HepG2 (cell line): ENCODE measurements around the gene LORICRIN. TPM values are rescaled to one million over a fixed set of nuclear protein-coding genes. Genes with fewer than 3 reads are reported as not detected.

Experiments
- ATAC-seq: fragments of 200-7000 bp; cut with Tn5 transposase; 3 replicates; pipeline ENCODE4 v1.9.1; 2020; ENCODE audit warnings: mild to moderate bottlenecking, moderate library complexity
- BruUV-seq: library from RNA; stranded (reverse); fragments of 400-500 nt; replicated peaks from 2 replicates; lab custom pipeline; 2021; lab: Mats Ljungman, UMichigan
- CTCF ChIA-PET: fragments of 300-600 bp; formaldehyde crosslinking; extraction: SDS; loops from one replicate; lab custom pipeline; 2021; ENCODE audit warnings: low total read pairs, inconsistent platforms, low intra/inter-chr PET ratio; lab: Yijun Ruan, JAX
- POLR2A ChIA-PET: fragments of 350-600 bp; sonication (Branson Sonifier 250); formaldehyde crosslinking; loops from one replicate; lab custom pipeline; 2020; ENCODE audit warnings: antibody characterized with exemption, inconsistent platforms; lab: Yijun Ruan, JAX
- DNase-seq: peaks from one replicate; pipeline ENCODE4 v3.0.0-alpha.2; 2015; ENCODE audit warnings: low spot score
- FAIRE-seq: peaks from 3 replicates; lab custom pipeline; 2011; peaks lifted over from hg19 to GRCh38; lab: Jason Lieb, UNC
- H2AFZ ChIP-seq: one replicate; pipeline ENCODE4 v1.6.1; 2011; ENCODE audit warnings: low read length, inconsistent platforms
- H3K27ac ChIP-seq: fragments of 300-600 bp; 3 replicates; pipeline ENCODE4 v1.8.0; 2011; ENCODE audit warnings: mixed run types, mild to moderate bottlenecking, mixed read lengths, low read length, inconsistent platforms; ENCODE audit not compliant: insufficient read depth; ENCODE audit errors: extremely low read length
- H3K27me3 ChIP-seq, 2 experiments: fragments of 200-600 bp in 1 of 2; 2 replicates in 1 of 2; 3 replicates in 1 of 2; pipeline versions ENCODE4 v1.6.0 to v1.8.0; 2011; ENCODE audit warnings: low read length in 2 of 2, mild to moderate bottlenecking in 2 of 2, moderate library complexity in 2 of 2, inconsistent platforms in 1 of 2; ENCODE audit not compliant: insufficient read depth in 2 of 2, control insufficient read depth in 1 of 2
- H3K36me3 ChIP-seq, 2 experiments: fragments of 200-600 bp in 1 of 2; replicated peaks in 1 of 2; 2 replicates in 1 of 2; 3 replicates in 1 of 2; pipeline versions ENCODE4 v1.5.1 to v1.8.0; 2011; ENCODE audit warnings: low read length in 2 of 2, inconsistent platforms in 1 of 2; ENCODE audit not compliant: insufficient read depth in 2 of 2, control insufficient read depth in 1 of 2
- H3K4me1 ChIP-seq: 2 replicates; pipeline ENCODE4 v1.5.1; 2012; ENCODE audit warnings: low read length, inconsistent platforms; ENCODE audit not compliant: insufficient read depth
- H3K4me2 ChIP-seq: 2 replicates; pipeline ENCODE4 v1.6.0; 2011; ENCODE audit warnings: low read depth, low read length, inconsistent platforms
- H3K4me3 ChIP-seq, 3 experiments: fragments of 200-600 bp in 1 of 3; sonication (generic), shearing (Covaris generic) in 1 of 3; replicated peaks in 1 of 3; 2 replicates each; pipeline ENCODE4 v1.5.1; 2011 to 2016; ENCODE audit warnings: low read length in 3 of 3, inconsistent platforms in 2 of 3, low read depth in 2 of 3, mild to moderate bottlenecking in 2 of 3, control low read depth in 1 of 3, mixed read lengths in 1 of 3; ENCODE audit not compliant: insufficient read depth in 1 of 3
- H3K79me2 ChIP-seq: one replicate; pipeline ENCODE4 v1.6.1; 2011; ENCODE audit warnings: low read length, inconsistent platforms; ENCODE audit not compliant: insufficient read depth
- H3K9ac ChIP-seq: 2 replicates; pipeline ENCODE4 v1.6.0; 2011; ENCODE audit warnings: mild to moderate bottlenecking, low read depth, low read length, inconsistent platforms; ENCODE audit not compliant: insufficient read depth
- H3K9me3 ChIP-seq: 2 replicates; pipeline ENCODE4 v1.5.1; 2012; ENCODE audit warnings: mild to moderate bottlenecking, low read length
- H4K20me1 ChIP-seq: 2 replicates; pipeline ENCODE4 v1.6.0; 2011; ENCODE audit warnings: inconsistent platforms, mild to moderate bottlenecking, low read length, moderate library complexity; ENCODE audit not compliant: insufficient read depth
- AHR ChIP-seq: IDR thresholded peaks from 2 replicates; pipeline ENCODE4 v1.6.1; 2018; ENCODE audit warnings: missing genetic modification reagents, missing compliant biosample characterization
- DR1 ChIP-seq: sonication (generic); formaldehyde crosslinking; IDR thresholded peaks from 2 replicates; pipeline ENCODE4 v1.8.0; 2021; ENCODE audit warnings: mild to moderate bottlenecking, missing genetic modification reagents, inconsistent platforms
- EED ChIP-seq: sonication (generic); formaldehyde crosslinking; IDR thresholded peaks from 2 replicates; pipeline ENCODE4 v1.5.0; 2020; ENCODE audit warnings: mild to moderate bottlenecking, missing genetic modification reagents
- GATAD2A ChIP-seq: IDR thresholded peaks from 2 replicates; pipeline ENCODE4 v1.6.1; 2016
- GZF1 ChIP-seq: sonication (generic); formaldehyde crosslinking; IDR thresholded peaks from 2 replicates; pipeline ENCODE4 v1.5.1; 2020; ENCODE audit warnings: mild to moderate bottlenecking, missing genetic modification reagents
- HIVEP1 ChIP-seq: sonication (generic); formaldehyde crosslinking; IDR thresholded peaks from 2 replicates; pipeline ENCODE4 v1.4.0; 2020; ENCODE audit warnings: mild to moderate bottlenecking, missing genetic modification reagents
- KMT2A ChIP-seq: sonication (generic); formaldehyde crosslinking; IDR thresholded peaks from 2 replicates; pipeline ENCODE4 v1.4.0; 2020; ENCODE audit warnings: missing genetic modification reagents
- MIXL1 ChIP-seq: IDR thresholded peaks from 2 replicates; pipeline ENCODE4 v1.6.1; 2016
- MYC ChIP-seq: sonication (generic); formaldehyde crosslinking; IDR thresholded peaks from 2 replicates; pipeline ENCODE4 v1.9.0; 2021; ENCODE audit warnings: missing genetic modification reagents, borderline replicate concordance
- ONECUT2 ChIP-seq: sonication (generic); formaldehyde crosslinking; IDR thresholded peaks from 2 replicates; pipeline ENCODE4 v1.4.0; 2020; ENCODE audit warnings: missing genetic modification reagents
- PAWR ChIP-seq: sonication (generic); formaldehyde crosslinking; IDR thresholded peaks from 2 replicates; pipeline ENCODE4 v1.4.0; 2020; ENCODE audit warnings: missing genetic modification reagents, mild to moderate bottlenecking, borderline replicate concordance
- PHF20 ChIP-seq: sonication (generic); formaldehyde crosslinking; IDR thresholded peaks from 2 replicates; pipeline ENCODE4 v1.5.0; 2020; ENCODE audit warnings: mild to moderate bottlenecking, missing genetic modification reagents
- SALL1 ChIP-seq: sonication (generic); formaldehyde crosslinking; IDR thresholded peaks from 2 replicates; pipeline ENCODE4 v1.8.0; 2022; ENCODE audit warnings: mild to moderate bottlenecking, missing genetic modification reagents
- ZBTB38 ChIP-seq: sonication (generic); formaldehyde crosslinking; IDR thresholded peaks from 2 replicates; pipeline ENCODE4 v1.5.1; 2020; ENCODE audit warnings: mild to moderate bottlenecking, missing genetic modification reagents
- ZFP90 ChIP-seq: sonication (generic); formaldehyde crosslinking; IDR thresholded peaks from 2 replicates; pipeline ENCODE4 v1.8.0; 2022; ENCODE audit warnings: missing genetic modification reagents, mild to moderate bottlenecking, inconsistent platforms, borderline replicate concordance
- ZNF282 ChIP-seq: fragments of 450-650 bp; IDR thresholded peaks from 2 replicates; pipeline ENCODE4 v1.6.1; 2018; ENCODE audit not compliant: partially characterized antibody
- ZNF776 ChIP-seq: sonication (generic); formaldehyde crosslinking; IDR thresholded peaks from 2 replicates; pipeline ENCODE4 v1.4.0; 2020; ENCODE audit warnings: mild to moderate bottlenecking, missing genetic modification reagents
- ZSCAN12 ChIP-seq: sonication (generic); formaldehyde crosslinking; IDR thresholded peaks from 2 replicates; pipeline ENCODE4 v1.9.0; 2021; ENCODE audit warnings: mild to moderate bottlenecking, missing genetic modification reagents
- WGBS: methylation state at CpG from one replicate; pipeline ENCODE4 v1.1.6; 2017; ENCODE audit warnings: low lambda C conversion rate; 5-methylcytosine and 5-hydroxymethylcytosine counted together
- in situ Hi-C: cut with HindIII; loops from 2 replicates; pipeline ENCODE4 v1.10.0; 2017; ENCODE audit warnings: low pct_unique_long_range_greater_than_20kb; ENCODE audit not compliant: extremely low pct_ligation_motif_present
- intact Hi-C: fragments of 100-400 bp; cut with micrococcal nuclease; formaldehyde crosslinking; loops from one replicate; pipeline ENCODE4 v1.10.0; 2022; ENCODE audit not compliant: unreplicated experiment
- polyA plus RNA-seq, 8 experiments: library from polyadenylated mRNA; depleted of rRNA in 3 of 8; stranded (reverse) in 7 of 8; unstranded in 1 of 8; fragments of >200 nt; fragmentation: Illumina TruSeq in 4 of 8; extraction: Trizol in 4 of 8; gene quantifications; 2 replicates each; pipeline versions ENCODE4 v1.2.1 to v1.2.3, GENCODE V29; 2011 to 2016; ENCODE audit warnings: low read depth in 4 of 8, missing spikeins in 1 of 8, mixed read lengths in 1 of 8; ENCODE audit not compliant: insufficient read depth in 1 of 8
- total RNA-seq, 5 experiments: library from RNA; depleted of rRNA; stranded (reverse); fragments of >200 nt; fragmentation: Illumina TruSeq; extraction: Trizol; gene quantifications; 2 replicates each; pipeline ENCODE4 v1.2.3, GENCODE V29; 2016; ENCODE audit warnings: low read depth in 1 of 5
- TF ChIP-seq, protein P1 (sequence below): sonication (generic); formaldehyde crosslinking; IDR thresholded peaks from 2 replicates; pipeline ENCODE4 v1.4.0; 2020; ENCODE audit warnings: missing genetic modification reagents, mild to moderate bottlenecking, borderline replicate concordance
- TF ChIP-seq, protein P2 (sequence below): sonication (generic); formaldehyde crosslinking; conservative IDR thresholded peaks from 2 replicates; pipeline ENCODE4 v1.4.0; 2020; ENCODE audit warnings: missing genetic modification reagents

The LORICRIN gene
- total and polyA plus RNA-seq, 2 of the 13 experiments (the other 11 are each of a cell fraction or from before 2014, with no cell fraction given), result not detected

DNA sequence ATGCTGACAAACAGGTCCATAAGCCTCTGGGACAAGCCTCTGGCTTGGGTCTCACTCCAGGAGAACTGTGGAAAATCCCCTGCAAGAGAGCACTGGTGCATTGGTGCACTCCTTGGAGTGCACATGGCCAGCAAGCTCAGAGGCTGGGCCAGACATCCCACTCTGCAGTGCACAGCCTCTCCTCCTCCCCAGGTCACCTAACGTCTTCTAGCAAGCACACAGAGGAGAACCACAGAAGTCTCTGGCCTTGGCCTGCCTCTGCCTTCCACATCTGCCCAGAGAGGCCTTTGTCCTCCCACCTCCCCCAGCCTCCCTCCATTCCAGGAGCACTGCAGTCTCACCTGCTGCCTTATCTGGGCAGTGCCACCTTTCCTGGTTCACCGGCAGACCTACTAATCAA lies 49.1 kb downstream of the LORICRIN start:
- DNase-seq (no peak), ATAC-seq (no peak), FAIRE-seq (no peak)
- H3K27me3 ChIP-seq, result peaks cover 2 to 11% of the 10 kb centered on the region in 2 experiments; a peak in 4 of 5 replicates
- TF ChIP-seq ONECUT2 (no peak), HIVEP1 (no peak), MIXL1 (CRISPR knock-in tag) (no peak)
- in situ Hi-C loops (no loop called here), intact Hi-C loops (no loop called here)
- H3K36me3 ChIP-seq, result no peaks in the 10 kb centered on the region
- H3K9me3 ChIP-seq, result no peaks in the 10 kb centered on the region
- no peaks in the 10 kb centered on the region for H4K20me1 ChIP-seq
- H2AFZ ChIP-seq, result no peak overlapping the region
- POLR2A ChIA-PET, result no interaction called here
- no TSS peak for BruUV-seq
- CTCF ChIA-PET, result no interaction called here
- H3K9ac ChIP-seq, result no peak overlapping the region
- H3K27ac ChIP-seq, result no peak overlapping the region
- H3K79me2 ChIP-seq, result no peaks in the 10 kb centered on the region
- H3K4me2 ChIP-seq, result no peak overlapping the region
- no peak overlapping the region for H3K4me3 ChIP-seq
- 36% methylated on average over 1 of the region's 2 CpGs for WGBS
- H3K4me1 ChIP-seq, result no peaks in the 10 kb centered on the region

DNA sequence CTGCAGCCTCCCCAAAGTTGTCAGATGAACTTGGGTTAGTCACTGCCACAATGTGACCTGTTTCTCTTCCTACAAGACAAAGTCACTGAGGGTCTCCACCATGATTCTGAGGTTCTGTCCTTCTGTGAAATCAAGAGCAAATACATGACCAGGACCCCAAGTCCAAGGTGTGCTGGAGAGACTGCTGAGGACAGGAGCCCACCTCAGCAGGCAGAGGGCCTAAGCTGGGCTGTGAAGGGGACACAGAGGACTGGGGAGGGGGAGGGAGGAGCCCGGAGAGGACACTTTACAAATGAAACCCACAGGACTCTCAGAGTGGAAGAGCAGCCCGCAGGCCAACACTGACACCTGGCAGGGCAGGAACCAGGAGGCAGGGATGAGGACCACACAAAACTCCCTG lies 50.0 kb downstream of the LORICRIN start:
- FAIRE-seq (no peak), ATAC-seq (no peak), DNase-seq (no peak)
- no TSS peak for BruUV-seq
- CTCF ChIA-PET, result no interaction called here
- WGBS, result no CpG with 5 or more reads among the region's 2 CpGs
- intact Hi-C loops, result no loop called here
- POLR2A ChIA-PET, result no interaction called here
- Histone ChIP-seq H3K4me2 (no peak overlapping the region), H3K27me3 (peaks cover 2 to 11% of the 10 kb centered on the region in 2 experiments; a peak in 4 of 5 replicates), H3K9ac (no peak overlapping the region), H2AFZ (no peak overlapping the region), H3K36me3 (no peaks in the 10 kb centered on the region), H4K20me1 (no peaks in the 10 kb centered on the region), H3K4me1 (no peaks in the 10 kb centered on the region), H3K79me2 (no peaks in the 10 kb centered on the region), H3K27ac (no peak overlapping the region), H3K4me3 (no peak overlapping the region), H3K9me3 (no peaks in the 10 kb centered on the region)
- in situ Hi-C loops, result no loop called here
- TF ChIP-seq ZNF776 (CRISPR knock-in tag) (no peak), ZNF282 (no peak), EED (CRISPR knock-in tag) (no peak), DR1 (no peak), ZBTB38 (no peak), ZSCAN12 (no peak), KMT2A (CRISPR knock-in tag) (no peak), AHR (CRISPR knock-in tag) (no peak), PAWR (CRISPR knock-in tag) (no peak), GATAD2A (CRISPR knock-in tag) (no peak), PHF20 (CRISPR knock-in tag) (no peak), MYC (no peak), ZFP90 (CRISPR knock-in tag) (no peak), SALL1 (no peak), GZF1 (CRISPR knock-in tag) (no peak)
- TF ChIP-seq, protein P1, sequence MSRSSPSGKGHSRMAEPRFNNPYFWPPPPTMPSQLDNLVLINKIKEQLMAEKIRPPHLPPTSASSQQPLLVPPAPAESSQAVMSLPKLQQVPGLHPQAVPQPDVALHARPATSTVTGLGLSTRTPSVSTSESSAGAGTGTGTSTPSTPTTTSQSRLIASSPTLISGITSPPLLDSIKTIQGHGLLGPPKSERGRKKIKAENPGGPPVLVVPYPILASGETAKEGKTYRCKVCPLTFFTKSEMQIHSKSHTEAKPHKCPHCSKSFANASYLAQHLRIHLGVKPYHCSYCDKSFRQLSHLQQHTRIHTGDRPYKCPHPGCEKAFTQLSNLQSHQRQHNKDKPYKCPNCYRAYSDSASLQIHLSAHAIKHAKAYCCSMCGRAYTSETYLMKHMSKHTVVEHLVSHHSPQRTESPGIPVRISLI, result no peak
- TF ChIP-seq, protein P2, sequence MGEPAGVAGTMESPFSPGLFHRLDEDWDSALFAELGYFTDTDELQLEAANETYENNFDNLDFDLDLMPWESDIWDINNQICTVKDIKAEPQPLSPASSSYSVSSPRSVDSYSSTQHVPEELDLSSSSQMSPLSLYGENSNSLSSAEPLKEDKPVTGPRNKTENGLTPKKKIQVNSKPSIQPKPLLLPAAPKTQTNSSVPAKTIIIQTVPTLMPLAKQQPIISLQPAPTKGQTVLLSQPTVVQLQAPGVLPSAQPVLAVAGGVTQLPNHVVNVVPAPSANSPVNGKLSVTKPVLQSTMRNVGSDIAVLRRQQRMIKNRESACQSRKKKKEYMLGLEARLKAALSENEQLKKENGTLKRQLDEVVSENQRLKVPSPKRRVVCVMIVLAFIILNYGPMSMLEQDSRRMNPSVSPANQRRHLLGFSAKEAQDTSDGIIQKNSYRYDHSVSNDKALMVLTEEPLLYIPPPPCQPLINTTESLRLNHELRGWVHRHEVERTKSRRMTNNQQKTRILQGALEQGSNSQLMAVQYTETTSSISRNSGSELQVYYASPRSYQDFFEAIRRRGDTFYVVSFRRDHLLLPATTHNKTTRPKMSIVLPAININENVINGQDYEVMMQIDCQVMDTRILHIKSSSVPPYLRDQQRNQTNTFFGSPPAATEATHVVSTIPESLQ (CRISPR knock-in tag), result no peak
